H1 (cell line): ENCODE measurements around the gene ABL2. TPM values are rescaled to one million over a fixed set of nuclear protein-coding genes. Genes with fewer than 3 reads are reported as not detected.

Experiments used
- CTCF ChIA-PET: fragments of 300-600 bp; sonication (Branson Sonifier 250); formaldehyde crosslinking; loops from one replicate; lab custom pipeline; 2021; ENCODE audit not compliant: partially characterized antibody; lab: Charles Lee
- POLR2A ChIA-PET: fragments of 300-600 bp; sonication (Branson Sonifier 250); formaldehyde crosslinking; loops from one replicate; lab custom pipeline; 2021; ENCODE audit warnings: inconsistent platforms; ENCODE audit not compliant: partially characterized antibody; lab: Charles Lee
- DNase-seq, 2 experiments: peaks; one replicate each; pipeline versions ENCODE4 v3.0.0 to v3.0.0-alpha.2; 2010 to 2022; ENCODE audit warnings: low spot score in 2 of 2, low read depth in 1 of 2, mixed read lengths in 1 of 2
- FAIRE-seq: peaks from 2 replicates; lab custom pipeline; 2011; peaks lifted over from hg19 to GRCh38; lab: Jason Lieb, UNC
- H2AFZ ChIP-seq: 2 replicates; pipeline ENCODE4 v1.8.1; 2012; ENCODE audit warnings: low read length, inconsistent platforms
- H2AK5ac ChIP-seq: 2 replicates; pipeline ENCODE4 v1.6.1; 2013; ENCODE audit warnings: low read depth, low read length
- H2BK120ac ChIP-seq: replicated peaks from 2 replicates; pipeline ENCODE3; 2013; ENCODE audit warnings: low read depth, low read length, inconsistent platforms
- H2BK12ac ChIP-seq: 2 replicates; pipeline ENCODE4 v1.6.1; 2013; ENCODE audit warnings: low read depth, low read length
- H2BK15ac ChIP-seq: 2 replicates; pipeline ENCODE4 v1.6.1; 2013; ENCODE audit warnings: low read length
- H2BK20ac ChIP-seq: 2 replicates; pipeline ENCODE4 v1.6.1; 2013; ENCODE audit warnings: low read length
- H2BK5ac ChIP-seq: 2 replicates; pipeline ENCODE4 v1.6.1; 2013; ENCODE audit warnings: low read depth, low read length
- H3K14ac ChIP-seq: 2 replicates; pipeline ENCODE4 v1.6.1; 2013; ENCODE audit warnings: inconsistent platforms; ENCODE audit not compliant: insufficient read length
- H3K18ac ChIP-seq: 2 replicates; pipeline ENCODE4 v1.6.1; 2013; ENCODE audit warnings: low read length; ENCODE audit errors: extremely low read depth
- H3K23ac ChIP-seq: 2 replicates; pipeline ENCODE4 v1.6.1; 2013; ENCODE audit warnings: inconsistent platforms; ENCODE audit not compliant: insufficient read length
- H3K23me2 ChIP-seq: 2 replicates; pipeline ENCODE4 v1.6.1; 2013; ENCODE audit warnings: low read depth, low read length
- H3K27ac ChIP-seq: 2 replicates; pipeline ENCODE4 v1.6.1; 2011; ENCODE audit warnings: low read depth, low read length, inconsistent platforms
- H3K27me3 ChIP-seq, 4 experiments: replicated peaks in 1 of 4; 1 replicate in 1 of 4; 2 replicates in 3 of 4; pipeline versions ENCODE4 v1.6.1 to v1.8.1; 2011 to 2013; ENCODE audit warnings: low read length in 3 of 4, mild to moderate bottlenecking in 3 of 4, inconsistent platforms in 2 of 4, mixed read lengths in 2 of 4, moderate library complexity in 1 of 4; ENCODE audit not compliant: control insufficient read depth in 3 of 4, insufficient read depth in 3 of 4; ENCODE audit errors: extremely low read depth in 1 of 4
- H3K36me3 ChIP-seq, 4 experiments: 2 replicates each; pipeline versions ENCODE4 v1.6.1 to v1.8.1; 2011 to 2013; ENCODE audit warnings: mild to moderate bottlenecking in 4 of 4, low read length in 3 of 4, moderate library complexity in 2 of 4, control low read depth in 1 of 4, inconsistent platforms in 1 of 4; ENCODE audit not compliant: insufficient read depth in 4 of 4, control insufficient read depth in 2 of 4
- H3K4ac ChIP-seq: replicated peaks from 2 replicates; pipeline ENCODE3; 2013; ENCODE audit warnings: low read length, low read depth, mixed read lengths, inconsistent platforms; ENCODE audit not compliant: insufficient read length
- H3K4me1 ChIP-seq, 4 experiments: replicated peaks in 1 of 4; 1 replicate in 1 of 4; 2 replicates in 3 of 4; pipeline versions ENCODE4 v1.6.1 to v1.8.1; 2011 to 2013; ENCODE audit warnings: low read length in 3 of 4, inconsistent platforms in 2 of 4, mixed read lengths in 1 of 4; ENCODE audit not compliant: insufficient read depth in 4 of 4, control insufficient read depth in 3 of 4
- H3K4me2 ChIP-seq, 2 experiments: 2 replicates each; pipeline versions ENCODE4 v1.6.1 to v1.8.1; 2011 to 2013; ENCODE audit warnings: low read depth in 2 of 2, low read length in 2 of 2, control low read depth in 1 of 2, inconsistent platforms in 1 of 2, mild to moderate bottlenecking in 1 of 2; ENCODE audit not compliant: insufficient read depth in 1 of 2
- H3K4me3 ChIP-seq, 4 experiments: fragments of 200-600, 300-600 bp in 1 of 4; sonication (generic), shearing (Covaris generic), sonication (Bioruptor Twin) in 1 of 4; 2 replicates each; pipeline versions ENCODE4 v1.5.1 to v1.8.1; 2011 to 2016; ENCODE audit warnings: low read length in 4 of 4, low read depth in 3 of 4, control low read depth in 2 of 4, inconsistent platforms in 2 of 4, mild to moderate bottlenecking in 2 of 4, mixed read lengths in 1 of 4, moderate library complexity in 1 of 4; ENCODE audit not compliant: insufficient read depth in 2 of 4; ENCODE audit errors: extremely low read depth in 1 of 4
- H3K56ac ChIP-seq: replicated peaks from 2 replicates; pipeline ENCODE3; 2013; ENCODE audit warnings: low read depth, mild to moderate bottlenecking, mixed read lengths, low read length, inconsistent platforms; ENCODE audit not compliant: insufficient read length
- H3K79me1 ChIP-seq: 2 replicates; pipeline ENCODE4 v1.6.1; 2013; ENCODE audit warnings: low read depth, low read length, control low read depth
- H3K79me2 ChIP-seq, 2 experiments: 2 replicates each; pipeline versions ENCODE4 v1.6.1 to v1.8.1; 2012 to 2013; ENCODE audit warnings: low read length in 2 of 2, mild to moderate bottlenecking in 2 of 2, inconsistent platforms in 1 of 2; ENCODE audit not compliant: insufficient read depth in 2 of 2, control insufficient read depth in 1 of 2
- H3K9ac ChIP-seq, 4 experiments: replicated peaks in 1 of 4; 1 replicate in 1 of 4; 2 replicates in 3 of 4; pipeline versions ENCODE4 v1.6.1 to v1.8.1; 2011 to 2013; ENCODE audit warnings: low read depth in 3 of 4, low read length in 3 of 4, control low read depth in 2 of 4, mild to moderate bottlenecking in 2 of 4, moderate library complexity in 2 of 4, inconsistent platforms in 1 of 4; ENCODE audit errors: extremely low read depth in 1 of 4
- H3K9me3 ChIP-seq, 2 experiments: 2 replicates each; pipeline versions ENCODE4 v1.6.1 to v1.8.1; 2012 to 2013; ENCODE audit warnings: mild to moderate bottlenecking in 2 of 2, moderate library complexity in 2 of 2, control low read depth in 1 of 2, inconsistent platforms in 1 of 2, low read depth in 1 of 2, low read length in 1 of 2, mixed read lengths in 1 of 2; ENCODE audit not compliant: insufficient read depth in 2 of 2
- H4K20me1 ChIP-seq, 2 experiments: replicated peaks in 1 of 2; 2 replicates each; pipeline versions ENCODE3 to v1.8.1; 2011 to 2013; ENCODE audit warnings: inconsistent platforms in 2 of 2, low read length in 2 of 2, mild to moderate bottlenecking in 1 of 2; ENCODE audit not compliant: insufficient read depth in 2 of 2, control insufficient read depth in 1 of 2
- H4K5ac ChIP-seq: 2 replicates; pipeline ENCODE4 v1.6.1; 2013; ENCODE audit warnings: low read length, low read depth, mixed read lengths, inconsistent platforms; ENCODE audit not compliant: insufficient read length
- H4K8ac ChIP-seq: 2 replicates; pipeline ENCODE4 v1.8.0; 2013; ENCODE audit warnings: mild to moderate bottlenecking, moderate library complexity, low read length, inconsistent platforms; ENCODE audit not compliant: insufficient read depth; ENCODE audit errors: extremely low read depth
- H4K91ac ChIP-seq: replicated peaks from 2 replicates; pipeline ENCODE3; 2013; ENCODE audit warnings: low read length, mixed read lengths, inconsistent platforms; ENCODE audit not compliant: insufficient read length
- ASH2L ChIP-seq: fragments of 200-600, 300-600 bp; sonication (generic); IDR thresholded peaks from one replicate; pipeline ENCODE4 v1.7.1; 2017; ENCODE audit warnings: low read length
- CEBPB ChIP-seq: IDR thresholded peaks from 2 replicates; pipeline ENCODE4 v1.6.1; 2012; ENCODE audit warnings: low read depth, low read length
- CHD1 ChIP-seq: IDR thresholded peaks from 2 replicates; pipeline ENCODE4 v1.6.1; 2012; ENCODE audit warnings: low read depth, low read length, improper control_type of control experiment
- GTF2F1 ChIP-seq: IDR thresholded peaks from 2 replicates; pipeline ENCODE4 v1.6.1; 2012; ENCODE audit warnings: low read depth, low read length, improper control_type of control experiment, borderline replicate concordance
- HDAC6 ChIP-seq: IDR thresholded peaks from one replicate; pipeline ENCODE4 v1.7.1; 2012; ENCODE audit warnings: low read depth, mild to moderate bottlenecking, inconsistent platforms, low read length, moderate library complexity
- JUN ChIP-seq: IDR thresholded peaks from 2 replicates; pipeline ENCODE4 v1.6.1; 2011; ENCODE audit warnings: low read depth, mild to moderate bottlenecking, improper control_type of control experiment, low read length
- JUND ChIP-seq: IDR thresholded peaks from 2 replicates; pipeline ENCODE4 v1.6.1; 2011; ENCODE audit warnings: mild to moderate bottlenecking, improper control_type of control experiment, low read length
- NANOG ChIP-seq: IDR thresholded peaks from 2 replicates; pipeline ENCODE4 v1.6.1; 2011; ENCODE audit warnings: low read length, low read depth, mild to moderate bottlenecking, inconsistent platforms; ENCODE audit not compliant: insufficient read depth, poor library complexity, severe bottlenecking
- POU5F1 ChIP-seq: IDR thresholded peaks from 2 replicates; pipeline ENCODE4 v1.6.1; 2011; ENCODE audit warnings: low read depth, mild to moderate bottlenecking, low read length, moderate library complexity
- RAD21 ChIP-seq, 2 experiments: IDR thresholded peaks in 1 of 2; conservative IDR thresholded peaks in 1 of 2; 2 replicates each; pipeline ENCODE4 v1.6.1; 2011; ENCODE audit warnings: low read depth in 2 of 2, low read length in 2 of 2, improper control_type of control experiment in 1 of 2, inconsistent platforms in 1 of 2, mild to moderate bottlenecking in 1 of 2, moderate library complexity in 1 of 2
- RXRA ChIP-seq: IDR thresholded peaks from 2 replicates; pipeline ENCODE4 v1.6.1; 2011; ENCODE audit warnings: low read depth, mild to moderate bottlenecking, low read length, moderate library complexity; ENCODE audit not compliant: insufficient read depth
- SAP30 ChIP-seq: fragments of 300-600 bp; sonication (generic); IDR thresholded peaks from 2 replicates; pipeline ENCODE4 v1.7.1; 2012; ENCODE audit warnings: low read length, moderate library complexity, mild to moderate bottlenecking, inconsistent platforms; ENCODE audit not compliant: insufficient read depth, insufficient replicate concordance
- SP4 ChIP-seq: IDR thresholded peaks from 2 replicates; pipeline ENCODE4 v1.6.1; 2012; ENCODE audit warnings: low read length, inconsistent platforms
- TBP ChIP-seq: IDR thresholded peaks from 2 replicates; pipeline ENCODE4 v1.6.1; 2011; ENCODE audit warnings: low read depth, low read length, improper control_type of control experiment
- TCF12 ChIP-seq: IDR thresholded peaks from 2 replicates; pipeline ENCODE4 v1.6.1; 2011; ENCODE audit warnings: low read depth, mild to moderate bottlenecking, low read length
- WGBS, 2 experiments: shearing (Covaris generic) in 1 of 2; methylation state at CpG; one replicate each; pipeline versions ENCODE4 v1.1.6 to v1.1.7; 2013 to 2015; ENCODE audit warnings: low lambda C conversion rate in 2 of 2, mixed read lengths in 2 of 2, inconsistent platforms in 1 of 2, low coverage in 1 of 2, missing lambda C conversion rate in 1 of 2; ENCODE audit not compliant: insufficient replicate concordance in 2 of 2, insufficient coverage in 1 of 2, insufficient read length in 1 of 2; ENCODE audit errors: extremely low coverage in 1 of 2, missing lambda C conversion rate in 1 of 2; 5-methylcytosine and 5-hydroxymethylcytosine counted together
- polyA plus RNA-seq, 7 experiments: library from polyadenylated mRNA; depleted of rRNA in 3 of 7; stranded (reverse) in 5 of 7; unstranded in 2 of 7; fragments of >200 nt in 5 of 7; fragments of 200-250 nt in 2 of 7; gene quantifications; 1 replicate in 5 of 7; 2 replicates in 1 of 7; 4 replicates in 1 of 7; pipeline versions ENCODE4 v1.2.1 to v1.2.3, GENCODE V29; 2011 to 2013; ENCODE audit warnings: missing spikeins in 2 of 7, mixed read lengths in 2 of 7
- total RNA-seq: library from RNA; stranded (reverse); fragmentation: NEBNext Ultra II Directional; extraction: Animal tissue kit (Norgen Biotek cat#: 25700); gene quantifications from 2 replicates; pipeline ENCODE4 v1.2.1, GENCODE V29; 2021

ABL2 gene
- total and polyA plus RNA-seq, 2 of the 8 experiments (the other 6 are each of a cell fraction or from before 2014, with no cell fraction given) = 4.5 to 19.1 TPM

DNA sequence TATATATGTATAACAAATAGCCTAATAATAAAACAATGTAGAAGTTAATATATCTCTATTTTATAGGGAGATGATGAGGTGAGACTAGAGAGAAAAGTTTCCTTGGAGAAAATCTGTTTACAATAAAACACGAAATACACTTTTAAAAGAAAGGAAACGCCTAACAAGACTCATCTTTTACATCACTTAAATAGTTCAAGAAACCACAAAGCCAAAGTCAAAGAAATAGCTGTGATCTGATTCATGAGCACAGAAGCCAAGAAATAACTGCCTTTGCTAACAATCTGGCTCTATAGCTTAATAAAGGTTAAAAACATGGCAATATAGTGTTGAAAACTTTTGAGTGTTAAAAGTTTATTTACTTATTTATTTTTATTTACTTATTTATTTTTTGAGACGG is 86.2 kb downstream of the ABL2 start:
- H2AK5ac ChIP-seq = no peak overlapping the region
- POLR2A ChIA-PET = interaction anchor here (0.9 kb wide), 1 partner anchor 47 kb away, joined by 3 read pairs; no protein-coding TSS in a partner anchor

More for the DNA sequence above, 86.2 kb downstream of the ABL2 start:
- FAIRE-seq = no peak
- TF ChIP-seq GTF2F1 (no peak), CEBPB (no peak), CHD1 (no peak), JUN (no peak), RAD21 (IDR thresholded peaks at IDR 0.05 in 1 of 2, conservative IDR thresholded peaks at IDR 0.05 in 1 of 2; ENCODE audit: low read depth in 2 of 2, low read length in 2 of 2) (no peak), TBP (no peak), SAP30 (no peak), SP4 (no peak), ASH2L (no peak), RXRA (no peak), POU5F1 (no peak), TCF12 (no peak), NANOG (no peak), JUND (no peak), HDAC6 (no peak)
- H3K4ac ChIP-seq = no peak overlapping the region
- H3K36me3 ChIP-seq = peaks cover 0 to 2% (median 0%) of the 10 kb centered on the region in 4 experiments; a peak in 2 of 8 replicates
- H3K23me2 ChIP-seq = no peaks in the 10 kb centered on the region
- no peak overlapping the region for H2BK5ac ChIP-seq
- no peak overlapping the region for H4K8ac ChIP-seq
- no peak overlapping the region for H3K14ac ChIP-seq
- no peak overlapping the region for H2BK15ac ChIP-seq
- no peak overlapping the region for H3K56ac ChIP-seq
- no peak overlapping the region for H3K18ac ChIP-seq
- no peaks in the 10 kb centered on the region for H3K27me3 ChIP-seq
- no peak overlapping the region for H4K91ac ChIP-seq
- CTCF ChIA-PET = no interaction called here
- no peak overlapping the region for H4K5ac ChIP-seq
- no peak overlapping the region for H2BK120ac ChIP-seq
- no peaks in the 10 kb centered on the region for H4K20me1 ChIP-seq
- H3K4me3 ChIP-seq = no peak overlapping the region
- no peak overlapping the region for H3K27ac ChIP-seq
- WGBS, 2 experiments = 89% methylated on average over 3 of the region's 3 CpGs; no CpG with 5 or more reads in 1 of the 2 experiments
- no peak overlapping the region for H2BK20ac ChIP-seq
- peaks cover 0 to 24% of the 10 kb centered on the region in 2 experiments; a peak in 1 of 4 replicates for H3K79me2 ChIP-seq
- H2BK12ac ChIP-seq = no peak overlapping the region
- no peak overlapping the region for H3K9ac ChIP-seq
- H3K79me1 ChIP-seq = no peaks in the 10 kb centered on the region
- H2AFZ ChIP-seq = no peak overlapping the region
- peaks cover 7 to 17% of the 10 kb centered on the region in 2 experiments; a peak in 3 of 4 replicates for H3K9me3 ChIP-seq
- peaks cover 0 to 4% (median 0%) of the 10 kb centered on the region in 4 experiments; a peak in 1 of 7 replicates for H3K4me1 ChIP-seq
- no peak overlapping the region for H3K4me2 ChIP-seq
- no peak overlapping the region for H3K23ac ChIP-seq
- DNase-seq = no peak
